GM19463 (cell line): ENCODE data around the gene KCNK2.
A peak's percentile ranks its signal among the peaks of the same experiment; 100 is the strongest.

Experiments
- ATAC-seq: cut with Tn5 transposase; IDR thresholded peaks from one replicate; pipeline ENCODE4 v1.9.1; 2021; ENCODE audit warnings: mild to moderate bottlenecking, moderate library complexity; ENCODE audit not compliant: unreplicated experiment

The KCNK2 gene

DNA sequence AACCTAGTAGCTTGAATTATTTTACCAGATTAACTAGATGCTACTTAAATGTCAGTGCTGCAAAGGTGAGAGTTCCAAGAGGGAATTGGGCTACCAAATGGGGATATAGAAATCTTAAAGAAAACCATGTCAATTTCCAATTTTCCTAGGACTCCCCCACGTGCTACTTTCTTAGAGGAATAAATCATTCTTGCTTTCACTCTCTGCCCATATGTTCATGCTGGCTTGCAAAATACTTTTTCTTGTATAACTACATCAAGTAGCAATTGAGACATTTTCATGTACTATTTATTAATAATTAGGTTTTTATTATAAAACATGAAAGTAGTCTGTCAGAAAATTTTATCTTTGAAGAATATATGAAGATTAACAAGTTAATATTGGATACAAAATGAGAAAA lies 11.8 kb downstream of the KCNK2 start:
- no peak for ATAC-seq

DNA sequence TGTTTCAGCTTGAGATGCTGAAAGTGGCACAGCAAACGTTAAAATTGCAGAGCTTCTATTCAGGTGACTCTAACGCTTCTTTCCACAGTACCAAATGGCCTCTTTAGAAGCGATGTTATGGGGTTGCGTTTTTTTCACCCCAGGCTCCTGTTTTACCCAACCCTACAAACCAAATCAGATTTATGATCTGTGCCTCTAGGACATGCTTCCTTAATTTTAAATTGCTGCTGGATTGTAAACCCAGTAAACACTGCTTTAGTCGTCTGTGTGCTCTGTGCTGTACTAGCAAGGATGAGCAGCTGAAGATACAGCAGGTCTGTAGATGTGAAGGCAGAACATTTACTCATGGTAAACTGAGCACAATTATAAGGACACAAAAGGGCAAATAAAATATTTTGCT lies 13.0 kb downstream of the KCNK2 start:
- no peak for ATAC-seq

- ATAC-seq = no peak
Measured at GRCh38 chr1:215101511-215101910, 19.0 kb downstream of the KCNK2 start.

GRCh38 chr1:215104283-215104682 lies 21.7 kb downstream of the KCNK2 start:
- ATAC-seq = no peak

DNA sequence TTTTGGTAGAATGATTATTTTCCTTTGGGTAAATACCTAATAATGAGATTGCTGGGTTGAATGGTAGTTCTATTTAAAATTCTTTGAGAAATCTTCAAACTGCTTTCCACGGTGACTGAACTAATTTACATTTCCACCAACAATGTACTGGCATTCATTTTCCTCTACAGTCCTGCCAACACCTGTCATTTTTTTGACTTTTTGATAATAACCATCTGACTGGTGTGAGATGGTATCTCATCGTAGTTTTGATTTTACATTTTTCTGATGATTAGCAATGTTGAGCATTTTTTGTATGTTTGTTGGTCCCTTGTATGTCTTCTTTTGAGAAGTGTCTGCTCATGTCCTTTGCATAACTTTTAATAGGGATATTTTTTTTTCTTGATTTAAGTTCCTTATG lies 23.5 kb downstream of the KCNK2 start:
- no peak for ATAC-seq

GRCh38 chr1:215109171-215109570 lies 26.6 kb downstream of the KCNK2 start:
- no peak for ATAC-seq

DNA sequence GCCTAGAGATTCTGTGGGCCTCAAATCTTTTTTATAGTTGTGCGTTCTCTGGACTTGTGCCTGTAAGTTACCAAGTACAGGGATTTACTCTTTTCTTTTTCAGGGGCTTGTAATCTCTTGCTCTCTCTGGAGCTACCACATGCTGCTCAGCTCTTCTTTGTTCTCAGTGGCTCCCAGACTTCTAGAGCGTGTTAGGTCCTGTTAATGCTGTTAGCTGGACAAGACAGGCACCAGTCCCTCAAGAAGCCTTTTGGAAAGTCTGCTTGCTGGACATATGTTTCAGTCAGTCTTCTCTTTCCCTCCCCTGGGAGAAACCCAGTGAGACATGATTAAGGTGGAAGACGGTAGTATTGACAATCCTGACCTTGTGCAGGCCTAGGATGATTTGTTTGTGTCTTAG lies 29.4 kb downstream of the KCNK2 start:
- ATAC-seq = no peak

DNA sequence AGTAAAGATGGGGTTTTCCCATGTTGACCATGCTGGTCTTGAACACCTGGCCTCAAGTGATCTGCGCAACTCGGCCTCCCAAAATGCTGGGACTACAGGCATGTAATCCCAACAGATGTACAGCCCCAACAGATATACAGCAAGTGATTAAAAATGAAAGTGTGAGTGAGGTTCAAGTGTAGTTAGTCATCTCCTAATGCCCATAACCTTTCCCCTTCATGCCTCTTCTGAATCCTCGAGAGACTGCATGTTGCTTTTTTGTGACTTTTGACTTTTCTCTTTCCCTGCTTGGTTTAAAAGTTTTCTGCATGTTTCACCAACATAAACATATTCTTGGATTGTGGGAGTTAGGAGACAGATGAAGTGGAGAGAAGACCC lies 31.2 kb downstream of the KCNK2 start:
- peak; percentile 90 for ATAC-seq

- peak; percentile 19 for ATAC-seq
Measured at GRCh38 chr1:215114154-215114933, 31.8 kb downstream of the KCNK2 start.

- ATAC-seq = no peak
Measured at GRCh38 chr1:215115760-215116159, 33.2 kb downstream of the KCNK2 start.

GRCh38 chr1:215118081-215118480 lies 35.5 kb downstream of the KCNK2 start:
- ATAC-seq = no peak

- no peak for ATAC-seq
Measured at GRCh38 chr1:215119056-215119455, 36.5 kb downstream of the KCNK2 start.

- no peak for ATAC-seq
Measured at GRCh38 chr1:215119719-215120365, 37.3 kb downstream of the KCNK2 start.

- no peak for ATAC-seq
Measured at GRCh38 chr1:215128504-215128903, 46.0 kb downstream of the KCNK2 start.

DNA sequence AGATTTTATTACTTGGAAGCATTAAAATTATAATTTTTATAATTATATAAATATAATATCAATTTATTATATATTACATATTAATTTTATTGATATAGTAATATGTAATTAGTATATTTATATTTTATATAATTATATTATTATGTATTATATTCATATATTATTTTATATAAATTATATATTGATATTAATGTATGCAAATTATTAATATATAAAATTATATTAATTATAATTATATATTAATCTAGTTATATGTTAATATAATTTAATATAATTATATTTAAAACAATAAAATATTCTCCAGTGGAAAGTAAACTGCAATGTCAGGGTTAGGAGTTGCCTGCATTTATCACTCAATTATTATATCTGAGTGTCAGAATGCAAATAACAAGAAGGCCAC lies 48.8 kb downstream of the KCNK2 start:
- ATAC-seq = no peak

- no peak for ATAC-seq
Measured at GRCh38 chr1:215132156-215132555, 49.6 kb downstream of the KCNK2 start.

DNA sequence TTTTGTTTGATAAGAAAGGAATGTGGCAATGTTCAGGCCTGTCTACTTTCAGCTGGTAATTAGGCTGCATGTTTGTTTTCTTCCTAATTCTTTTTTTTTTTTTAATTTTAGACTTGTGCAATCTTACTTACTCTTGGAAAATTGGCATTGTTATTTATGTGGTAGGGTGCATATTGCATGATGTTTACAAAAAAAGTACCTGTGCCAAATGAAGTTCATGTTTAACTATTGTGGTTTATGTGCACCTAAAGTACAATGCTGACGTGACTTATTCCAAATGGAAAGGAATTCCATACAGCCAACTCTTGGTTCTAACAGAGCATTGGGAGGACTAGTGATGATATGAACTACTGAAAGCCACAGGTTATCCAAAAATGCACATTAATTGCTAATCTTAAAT lies 51.0 kb downstream of the KCNK2 start:
- ATAC-seq = no peak

- ATAC-seq = no peak
Measured at GRCh38 chr1:215137985-215138384, 55.4 kb downstream of the KCNK2 start.

DNA sequence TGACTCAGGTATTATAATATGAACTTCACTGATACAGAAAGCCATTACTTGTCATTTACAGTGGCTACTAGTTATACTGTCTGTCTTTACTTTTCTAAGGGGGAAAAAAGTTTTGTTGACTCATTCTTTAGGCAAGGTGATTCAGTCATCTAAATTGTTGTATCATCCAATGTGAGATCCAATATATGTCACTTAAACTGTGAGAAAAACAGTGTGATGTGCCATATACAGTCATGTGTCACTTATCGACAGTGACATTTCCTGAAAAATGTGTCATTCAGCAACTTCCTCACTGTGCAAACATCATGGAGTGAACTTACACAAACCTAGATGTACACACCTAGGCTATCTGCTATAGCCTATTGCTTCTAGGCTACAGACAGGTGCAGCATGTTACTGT lies 57.6 kb downstream of the KCNK2 start:
- no peak for ATAC-seq

GRCh38 chr1:215141460-215141859 lies 58.9 kb downstream of the KCNK2 start:
- no peak for ATAC-seq

DNA sequence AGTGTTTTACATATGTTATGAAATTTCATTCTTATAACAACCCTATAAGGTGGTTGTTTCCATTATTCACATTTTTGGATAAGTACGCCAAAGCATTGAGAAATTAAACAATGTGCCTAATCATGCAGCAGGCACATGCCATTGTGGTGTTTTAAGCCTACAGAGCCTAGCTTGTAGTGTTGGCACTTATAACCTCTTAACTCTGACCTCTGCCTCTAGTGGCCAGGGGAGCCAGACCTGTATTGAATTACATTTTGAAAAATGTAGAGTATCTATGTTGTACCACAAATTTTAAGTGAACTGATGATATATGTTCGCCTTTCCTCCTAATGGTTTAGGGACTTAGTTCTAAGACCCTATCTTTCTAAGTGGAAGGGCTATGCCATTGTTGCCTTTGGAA lies 61.0 kb downstream of the KCNK2 start:
- ATAC-seq = no peak

DNA sequence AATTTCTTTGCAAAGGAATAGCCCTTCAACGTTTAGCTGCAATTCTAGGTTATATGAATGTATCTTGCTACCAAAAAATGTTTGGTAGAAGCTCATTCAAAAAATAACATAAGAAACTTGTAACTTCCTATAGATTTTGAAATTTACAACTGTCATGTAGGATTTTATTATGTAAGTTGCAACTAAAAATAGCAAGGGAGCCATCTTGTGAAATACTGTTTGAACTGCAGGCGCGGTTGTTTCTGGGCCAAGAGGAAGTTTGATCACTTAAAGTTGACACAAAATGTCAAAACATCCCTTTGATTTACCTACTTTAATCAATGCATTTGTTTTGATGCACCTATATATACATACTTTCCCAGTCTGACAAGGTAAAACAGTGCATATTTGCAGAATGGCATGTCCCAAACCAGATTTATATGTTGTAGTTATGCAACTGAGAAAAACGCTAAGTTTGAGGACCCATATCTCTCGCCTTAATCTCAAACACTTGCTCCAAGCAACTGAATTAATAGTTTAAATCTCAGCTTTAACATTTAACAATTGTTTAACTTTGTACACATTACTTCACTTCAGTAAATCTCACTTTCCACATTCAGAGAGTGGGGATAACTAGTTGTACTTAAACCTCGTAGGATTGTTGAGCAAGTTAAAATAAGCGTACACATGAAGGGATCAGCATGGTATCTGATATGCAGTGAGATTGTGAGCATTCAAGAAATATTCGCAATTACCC lies 63.9 kb downstream of the KCNK2 start:
- ATAC-seq = no peak
